ENCODE results near the gene RHOC.

RHOC gene

DNA sequence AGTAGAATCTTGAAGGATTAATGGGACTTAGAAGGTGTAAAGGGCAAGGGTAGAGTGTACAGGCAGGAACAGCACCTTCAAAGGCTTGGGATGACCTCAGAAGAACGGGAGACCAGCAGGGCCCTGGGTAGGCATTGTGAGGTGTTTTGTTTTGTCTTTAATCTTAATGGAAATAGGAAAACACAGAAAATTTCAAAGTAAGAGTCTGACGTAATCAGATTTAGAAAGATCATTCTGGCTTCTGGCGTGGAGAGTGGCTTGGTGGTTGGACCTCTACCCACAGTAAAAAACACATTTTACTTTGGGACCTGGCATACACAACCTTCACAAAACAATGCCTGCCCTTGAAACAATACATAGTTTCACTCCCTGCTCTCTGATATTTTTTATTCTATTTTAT is 28.3 kb downstream of the RHOC start:
- Histone ChIP-seq H3K27ac (no peak overlapping the region), H3K27me3 (peaks cover 23% of the 10 kb centered on the region), H3K4me3 (ENCODE audit: low read depth in 1 of 2, low read length in 1 of 2) (no peak overlapping the region), H3K4me1 (ENCODE audit: control insufficient read depth in 1 of 2, insufficient read depth in 1 of 2, low read depth in 1 of 2, low read length in 1 of 2) (peaks cover 16 to 17% of the 10 kb centered on the region in 2 experiments), H3K36me3 (no peaks in the 10 kb centered on the region), H3K9me3 (no peaks in the 10 kb centered on the region)
- TF ChIP-seq, protein P1, sequence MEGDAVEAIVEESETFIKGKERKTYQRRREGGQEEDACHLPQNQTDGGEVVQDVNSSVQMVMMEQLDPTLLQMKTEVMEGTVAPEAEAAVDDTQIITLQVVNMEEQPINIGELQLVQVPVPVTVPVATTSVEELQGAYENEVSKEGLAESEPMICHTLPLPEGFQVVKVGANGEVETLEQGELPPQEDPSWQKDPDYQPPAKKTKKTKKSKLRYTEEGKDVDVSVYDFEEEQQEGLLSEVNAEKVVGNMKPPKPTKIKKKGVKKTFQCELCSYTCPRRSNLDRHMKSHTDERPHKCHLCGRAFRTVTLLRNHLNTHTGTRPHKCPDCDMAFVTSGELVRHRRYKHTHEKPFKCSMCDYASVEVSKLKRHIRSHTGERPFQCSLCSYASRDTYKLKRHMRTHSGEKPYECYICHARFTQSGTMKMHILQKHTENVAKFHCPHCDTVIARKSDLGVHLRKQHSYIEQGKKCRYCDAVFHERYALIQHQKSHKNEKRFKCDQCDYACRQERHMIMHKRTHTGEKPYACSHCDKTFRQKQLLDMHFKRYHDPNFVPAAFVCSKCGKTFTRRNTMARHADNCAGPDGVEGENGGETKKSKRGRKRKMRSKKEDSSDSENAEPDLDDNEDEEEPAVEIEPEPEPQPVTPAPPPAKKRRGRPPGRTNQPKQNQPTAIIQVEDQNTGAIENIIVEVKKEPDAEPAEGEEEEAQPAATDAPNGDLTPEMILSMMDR (IDR thresholded peaks at IDR 0.05), result no peak

DNA sequence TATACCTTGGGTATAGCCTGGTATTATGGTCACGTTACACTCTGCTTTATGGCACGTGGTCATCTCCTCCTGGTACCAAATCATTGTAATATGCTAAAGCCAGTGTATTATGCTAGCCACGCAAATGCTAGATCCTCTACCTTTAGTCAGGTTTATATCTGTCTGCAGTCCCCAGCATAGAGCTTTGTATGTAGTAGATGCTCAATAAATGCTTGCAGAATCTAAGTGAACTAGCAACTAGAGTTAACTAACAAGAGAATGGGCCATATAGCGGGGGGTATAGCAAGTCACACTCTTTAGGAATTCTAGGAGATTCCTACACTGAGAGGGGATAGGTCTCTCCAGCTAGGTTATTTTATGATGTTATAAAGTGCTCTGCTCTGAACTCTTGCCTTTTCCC is 29.4 kb downstream of the RHOC start:
- TF ChIP-seq, protein P1 (IDR thresholded peaks at IDR 0.05), result no peak
- H3K27me3 ChIP-seq, result peaks cover 23% of the 10 kb centered on the region
- peaks cover 7% of the 10 kb centered on the region for H3K36me3 ChIP-seq
- no peak overlapping the region for H3K27ac ChIP-seq
- peaks cover 18 to 21% of the 10 kb centered on the region in 2 experiments for H3K4me1 ChIP-seq (ENCODE audit: control insufficient read depth in 1 of 2, insufficient read depth in 1 of 2, low read depth in 1 of 2, low read length in 1 of 2)
- H3K4me3 ChIP-seq (ENCODE audit: low read depth in 1 of 2, low read length in 1 of 2), result no peak overlapping the region
- H3K9me3 ChIP-seq, result no peaks in the 10 kb centered on the region

DNA sequence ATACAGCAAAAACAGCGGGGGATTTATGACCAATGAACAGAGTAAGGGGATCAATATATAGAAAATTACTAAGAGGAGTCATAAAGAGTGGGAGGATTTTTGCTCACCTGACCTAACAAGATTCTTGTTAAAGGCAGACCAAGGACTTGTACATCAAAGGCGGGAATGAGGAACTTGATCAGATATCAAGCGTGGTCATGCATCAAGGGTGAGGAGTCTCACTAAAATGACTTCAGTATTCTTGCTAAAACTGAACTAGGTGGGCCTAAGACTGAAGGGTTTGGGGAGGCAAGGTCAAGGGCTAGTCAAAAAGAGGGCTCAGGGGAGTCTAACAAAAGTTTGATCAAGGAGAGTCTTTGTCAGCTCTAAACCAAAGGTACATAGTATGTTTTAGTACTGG is 30.4 kb downstream of the RHOC start:
- Histone ChIP-seq H3K9me3 (no peaks in the 10 kb centered on the region), H3K27me3 (peaks cover 23% of the 10 kb centered on the region), H3K4me3 (ENCODE audit: low read depth in 1 of 2, low read length in 1 of 2) (no peak overlapping the region), H3K4me1 (ENCODE audit: control insufficient read depth in 1 of 2, insufficient read depth in 1 of 2, low read depth in 1 of 2, low read length in 1 of 2) (peaks cover 18 to 21% of the 10 kb centered on the region in 2 experiments), H3K36me3 (peaks cover 17% of the 10 kb centered on the region), H3K27ac (no peak overlapping the region)
- TF ChIP-seq, protein P1 (IDR thresholded peaks at IDR 0.05), result no peak

DNA sequence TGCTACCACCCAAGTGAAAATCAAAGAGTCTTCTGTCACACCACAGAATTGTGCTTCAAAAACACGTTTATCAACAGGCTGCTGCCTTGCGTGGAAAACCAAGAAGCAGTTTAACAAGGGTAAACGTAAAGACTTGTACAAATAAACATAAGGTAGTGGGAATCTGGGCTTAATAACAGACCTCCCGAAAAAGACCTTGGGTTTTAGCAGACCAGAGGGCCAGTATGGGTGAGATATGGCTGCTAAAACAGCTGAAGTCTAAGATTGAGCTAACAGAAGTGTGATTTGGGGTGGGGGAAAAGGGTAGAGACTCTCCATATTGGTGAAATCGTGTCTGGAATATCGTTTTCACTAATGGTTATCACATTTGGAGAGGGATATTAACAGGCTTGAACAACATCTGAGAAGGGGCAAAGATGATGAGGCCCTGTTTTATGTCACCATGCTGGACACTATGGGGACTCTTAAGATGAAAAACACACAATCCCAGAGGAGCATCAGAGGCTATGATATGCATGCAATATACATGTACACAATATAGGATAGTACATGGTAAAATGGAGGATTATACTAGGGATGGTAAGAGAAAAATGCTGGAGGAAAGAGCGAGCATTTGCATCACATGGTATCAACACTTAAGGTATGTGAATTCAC is 31.1 kb downstream of the RHOC start:
- Histone ChIP-seq H3K36me3 (peaks cover 24% of the 10 kb centered on the region), H3K27ac (no peak overlapping the region), H3K4me3 (ENCODE audit: low read depth in 1 of 2, low read length in 1 of 2) (peak overlapping the region; percentile 75 to 85), H3K4me1 (ENCODE audit: control insufficient read depth in 1 of 2, insufficient read depth in 1 of 2, low read depth in 1 of 2, low read length in 1 of 2) (peaks cover 18 to 21% of the 10 kb centered on the region in 2 experiments), H3K9me3 (no peaks in the 10 kb centered on the region), H3K27me3 (peaks cover 23% of the 10 kb centered on the region)
- TF ChIP-seq, protein P1 (IDR thresholded peaks at IDR 0.05), result no peak

DNA sequence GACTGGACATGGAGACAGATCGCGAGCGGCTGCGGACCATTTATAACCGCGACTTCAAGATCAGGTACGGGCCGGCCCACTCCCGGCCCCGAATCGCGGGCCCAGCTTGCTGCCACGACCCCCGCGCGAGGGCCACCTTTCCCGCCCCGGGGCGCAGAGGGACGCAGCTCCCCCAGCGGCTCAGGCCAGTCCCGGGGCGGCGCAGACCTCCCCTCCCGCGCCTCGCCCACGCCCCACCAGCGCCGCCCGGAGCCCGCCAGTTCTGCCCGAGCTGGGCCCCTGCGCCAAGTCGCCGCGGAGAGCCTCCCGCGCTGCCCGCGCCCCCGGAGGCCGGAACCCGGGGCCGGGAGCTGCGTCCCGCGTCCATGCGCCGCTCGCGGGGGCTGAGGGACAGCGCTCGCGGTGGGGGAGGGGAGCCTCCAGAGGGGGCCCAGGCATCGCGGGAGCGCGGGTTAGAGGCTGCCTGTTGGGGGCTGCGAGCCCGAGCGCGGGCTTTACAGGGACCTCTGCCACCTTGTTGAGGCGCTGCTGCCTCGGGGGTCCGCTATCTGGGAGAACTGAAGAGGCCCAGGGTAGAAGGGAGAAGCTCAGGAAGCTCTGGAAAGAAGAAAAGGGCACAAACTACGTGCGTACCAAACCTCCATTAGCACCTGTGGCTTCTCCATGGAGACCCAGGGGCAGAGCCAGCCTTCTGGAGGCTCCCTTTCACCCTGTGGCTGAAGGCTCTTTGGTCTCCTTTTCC is 31.8 kb downstream of the RHOC start:
- H3K9me3 ChIP-seq, result no peaks in the 10 kb centered on the region
- peak overlapping the region; percentile 75 to 85 for H3K4me3 ChIP-seq (ENCODE audit: low read depth in 1 of 2, low read length in 1 of 2)
- H3K4me1 ChIP-seq (ENCODE audit: control insufficient read depth in 1 of 2, insufficient read depth in 1 of 2, low read depth in 1 of 2, low read length in 1 of 2), result peaks cover 18 to 21% of the 10 kb centered on the region in 2 experiments
- TF ChIP-seq, protein P1 (IDR thresholded peaks at IDR 0.05), result peak; percentile 11
- peaks cover 23% of the 10 kb centered on the region for H3K27me3 ChIP-seq
- peaks cover 30% of the 10 kb centered on the region for H3K36me3 ChIP-seq
- H3K27ac ChIP-seq, result peak overlapping the region; percentile 72
